C4-2B (cell line): Measurements from ENCODE around the gene DUSP16.

Experiments used
- CTCF ChIP-seq: fragments of 450-650 bp; conservative IDR thresholded peaks from 2 replicates; pipeline ENCODE4 v1.5.1; 2017; ENCODE audit warnings: mild to moderate bottlenecking
- ZFX ChIP-seq: fragments of 450-650 bp; IDR thresholded peaks from 2 replicates; pipeline ENCODE4 v1.6.1; 2017

GRCh38 chr12:12503384-12504078, 59.1 kb downstream of the DUSP16 start:
- no peak for TF ChIP-seq CTCF
- TF ChIP-seq ZFX, result no peak
